ENCODE results near the gene HMCN2.
A peak's percentile ranks its signal among the peaks of the same experiment; 100 is the strongest.

Gene HMCN2

GRCh38 chr9:130459151-130459550, 193.6 kb downstream of the HMCN2 start:
- FAIRE-seq = no peak
- no peak for DNase-seq (ENCODE audit: insufficient read length, low spot score)

- FAIRE-seq (no peak), DNase-seq (ENCODE audit: insufficient read length, low spot score) (no peak)
Measured at GRCh38 chr9:130459941-130460669, 194.5 kb downstream of the HMCN2 start.

- peak; percentile 31 for FAIRE-seq
- peak; percentile 82 for DNase-seq (ENCODE audit: insufficient read length, low spot score)
Measured at GRCh38 chr9:130461218-130461630, 195.7 kb downstream of the HMCN2 start.

- FAIRE-seq = no peak
Measured at GRCh38 chr9:130461731-130462130, 196.2 kb downstream of the HMCN2 start.

GRCh38 chr9:130462685-130463540, 197.4 kb downstream of the HMCN2 start:
- FAIRE-seq (no peak), DNase-seq (ENCODE audit: insufficient read length, low spot score) (no peak)

More at GRCh38 chr9:130461731-130462130, 196.2 kb downstream of the HMCN2 start:
- no peak for DNase-seq (ENCODE audit: insufficient read length, low spot score)

GRCh38 chr9:130463763-130464745, 198.5 kb downstream of the HMCN2 start:
- no peak for FAIRE-seq
- DNase-seq (ENCODE audit: insufficient read length, low spot score) = no peak

GRCh38 chr9:130465383-130466096, 200.0 kb downstream of the HMCN2 start:
- DNase-seq (ENCODE audit: insufficient read length, low spot score) (no peak), FAIRE-seq (no peak)

- FAIRE-seq (no peak), DNase-seq (ENCODE audit: insufficient read length, low spot score) (no peak)
Measured at GRCh38 chr9:130466537-130467217, 201.1 kb downstream of the HMCN2 start.

GRCh38 chr9:130467316-130467715, 201.8 kb downstream of the HMCN2 start:
- FAIRE-seq (no peak), DNase-seq (ENCODE audit: insufficient read length, low spot score) (no peak)

- FAIRE-seq (no peak), DNase-seq (ENCODE audit: insufficient read length, low spot score) (no peak)
Measured at GRCh38 chr9:130468566-130468965, 203.0 kb downstream of the HMCN2 start.

- no peak for DNase-seq (ENCODE audit: insufficient read length, low spot score)
- no peak for FAIRE-seq
Measured at GRCh38 chr9:130470269-130470668, 204.7 kb downstream of the HMCN2 start.

- FAIRE-seq (no peak), DNase-seq (ENCODE audit: insufficient read length, low spot score) (no peak)
Measured at GRCh38 chr9:130470950-130471349, 205.4 kb downstream of the HMCN2 start.

GRCh38 chr9:130471411-130472183, 206.0 kb downstream of the HMCN2 start:
- FAIRE-seq (no peak), DNase-seq (ENCODE audit: insufficient read length, low spot score) (no peak)

- FAIRE-seq (no peak), DNase-seq (ENCODE audit: insufficient read length, low spot score) (no peak)
Measured at GRCh38 chr9:130472184-130472705, 206.7 kb downstream of the HMCN2 start.

GRCh38 chr9:130473009-130473408, 207.4 kb downstream of the HMCN2 start:
- FAIRE-seq (no peak), DNase-seq (ENCODE audit: insufficient read length, low spot score) (no peak)

- DNase-seq (ENCODE audit: insufficient read length, low spot score) = no peak
- no peak for FAIRE-seq
Measured at GRCh38 chr9:130473566-130473965, 208.0 kb downstream of the HMCN2 start.

- DNase-seq (ENCODE audit: insufficient read length, low spot score) = no peak
- no peak for FAIRE-seq
Measured at GRCh38 chr9:130474106-130474505, 208.5 kb downstream of the HMCN2 start.

GRCh38 chr9:130476151-130476730, 210.7 kb downstream of the HMCN2 start:
- no peak for FAIRE-seq
- DNase-seq (ENCODE audit: insufficient read length, low spot score) = no peak

Data from GM19239 (cell line).